Panc1 (cell line): ENCODE data around the gene LIMS4. TPM values are rescaled to one million over a fixed set of nuclear protein-coding genes. Genes with fewer than 3 reads are reported as not detected.
A peak's percentile ranks its signal among the peaks of the same experiment; 100 is the strongest.
"Not testable (repeated sequence)": the region's sequence is repeated elsewhere in the genome, so short reads cannot be mapped to it uniquely, and the experiment has no call there.

Experiments
- ATAC-seq: fragments of 200-7000 bp; cut with Tn5 transposase; 2 replicates; pipeline ENCODE4 v1.9.1; 2020; ENCODE audit warnings: mild to moderate bottlenecking, moderate library complexity
- BruUV-seq: library from RNA; stranded (reverse); fragments of 400-500 nt; replicated peaks from 2 replicates; lab custom pipeline; 2021; lab: Mats Ljungman, UMichigan
- CTCF ChIA-PET: fragments of 300-600 bp; sonication (Branson Sonifier 250); formaldehyde crosslinking; loops from one replicate; lab custom pipeline; 2022; ENCODE audit warnings: antibody characterized with exemption; lab: Charles Lee
- POLR2A ChIA-PET: fragments of 300-600 bp; sonication (Branson Sonifier 250); formaldehyde crosslinking; loops from one replicate; lab custom pipeline; 2022; ENCODE audit warnings: antibody characterized with exemption; lab: Charles Lee
- DNase-seq: peaks from one replicate; pipeline ENCODE4 v3.0.0-alpha.2; 2010; ENCODE audit warnings: low read depth, low spot score
- H3K27ac ChIP-seq: 2 replicates; pipeline ENCODE4 v1.5.1; 2011; ENCODE audit warnings: mild to moderate bottlenecking, low read length, inconsistent platforms
- H3K27me3 ChIP-seq: fragments of 200-500 bp; sonication (Bioruptor generic); 2 replicates; pipeline ENCODE4 v1.6.0; 2014; ENCODE audit warnings: low read length, inconsistent platforms; ENCODE audit not compliant: control insufficient read depth, insufficient read depth
- H3K36me3 ChIP-seq: fragments of 200-500 bp; sonication (Bioruptor generic); 2 replicates; pipeline ENCODE4 v1.5.1; 2014; ENCODE audit warnings: inconsistent platforms, mild to moderate bottlenecking, low read length, moderate library complexity; ENCODE audit not compliant: control insufficient read depth, insufficient read depth
- H3K4me1 ChIP-seq: 2 replicates; pipeline ENCODE4 v1.5.1; 2011; ENCODE audit warnings: inconsistent platforms, mild to moderate bottlenecking, low read length, moderate library complexity; ENCODE audit not compliant: control insufficient read depth, insufficient read depth
- H3K4me3 ChIP-seq, 2 experiments: 2 replicates each; pipeline ENCODE4 v1.5.1; 2011 to 2012; ENCODE audit warnings: low read depth in 2 of 2, low read length in 2 of 2, mild to moderate bottlenecking in 2 of 2, inconsistent platforms in 1 of 2, moderate library complexity in 1 of 2
- H3K9me3 ChIP-seq: fragments of 200-500 bp; sonication (Bioruptor generic); 2 replicates; pipeline ENCODE4 v1.5.1; 2014; ENCODE audit warnings: low read depth, mild to moderate bottlenecking, inconsistent platforms, low read length, moderate library complexity; ENCODE audit not compliant: control insufficient read depth, insufficient read depth
- in situ Hi-C: cut with HindIII; loops from 2 replicates; pipeline ENCODE4 v1.10.0; 2016; ENCODE audit warnings: low sequenced_read_pairs, low pct_unique_long_range_greater_than_20kb
- intact Hi-C: fragments of 100-400 bp; cut with micrococcal nuclease; formaldehyde crosslinking; loops from one replicate; pipeline ENCODE4 v1.10.0; 2022; ENCODE audit not compliant: unreplicated experiment
- total RNA-seq: library from RNA; stranded (reverse); gene quantifications from one replicate; pipeline ENCODE4 v1.2.1, GENCODE V29; 2021; ENCODE audit not compliant: unreplicated experiment

Gene LIMS4
- total RNA-seq, 1 experiment from 2014 or later: 0.51 TPM

DNA sequence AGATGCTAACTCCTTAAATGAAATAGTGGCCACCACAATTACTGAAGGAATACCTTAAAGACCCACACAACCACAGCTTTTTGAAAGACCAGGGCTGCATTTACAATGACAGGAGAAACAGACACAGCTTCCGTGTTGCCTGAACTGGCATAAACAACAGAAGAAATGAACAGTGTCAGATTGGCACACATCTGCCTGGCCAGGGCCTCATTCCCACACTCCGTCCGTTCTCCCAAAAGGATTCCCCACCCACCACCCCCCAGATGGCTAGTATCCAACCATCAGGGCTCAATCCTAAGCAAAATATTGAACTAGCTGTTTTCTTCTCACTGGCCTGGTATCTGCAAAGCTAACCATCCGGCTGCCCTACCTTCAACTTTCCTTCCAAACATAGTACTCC lies 7.5 kb upstream of the LIMS4 start:
- H3K27me3 ChIP-seq, H3K27ac ChIP-seq, in situ Hi-C loops, BruUV-seq, DNase-seq, CTCF ChIA-PET, POLR2A ChIA-PET, intact Hi-C loops, ATAC-seq, H3K4me1 ChIP-seq, H3K9me3 ChIP-seq, H3K36me3 ChIP-seq, H3K4me3 ChIP-seq: not testable (repeated sequence)

DNA sequence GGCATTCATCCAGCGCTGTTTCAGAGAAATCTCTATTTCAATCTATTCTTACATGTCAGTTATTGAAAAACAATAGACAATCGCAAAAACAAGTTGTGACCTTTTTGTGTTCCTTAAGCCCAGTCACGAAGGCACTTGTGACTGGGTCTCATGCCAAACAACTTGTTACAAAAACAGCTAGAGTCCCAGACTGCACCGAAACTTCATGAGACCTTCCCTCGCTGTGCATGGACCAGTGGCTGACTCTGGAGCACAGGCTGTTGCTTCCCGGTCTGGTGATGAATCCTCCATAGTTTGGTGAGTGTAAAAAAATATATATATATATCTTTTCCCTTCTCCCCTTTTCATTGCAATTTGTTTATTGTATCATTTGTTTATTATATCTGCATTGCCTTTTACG lies 4.8 kb upstream of the LIMS4 start:
- H3K4me1 ChIP-seq, H3K36me3 ChIP-seq, intact Hi-C loops, H3K27ac ChIP-seq, BruUV-seq, ATAC-seq, CTCF ChIA-PET, DNase-seq, in situ Hi-C loops, H3K27me3 ChIP-seq, H3K4me3 ChIP-seq, POLR2A ChIA-PET, H3K9me3 ChIP-seq: not testable (repeated sequence)

- in situ Hi-C loops, H3K4me1 ChIP-seq, H3K9me3 ChIP-seq, ATAC-seq, H3K27me3 ChIP-seq, BruUV-seq, H3K36me3 ChIP-seq, intact Hi-C loops, H3K27ac ChIP-seq, H3K4me3 ChIP-seq, CTCF ChIA-PET, DNase-seq, POLR2A ChIA-PET: not testable (repeated sequence)
Measured at GRCh38 chr2:110476952-110477351, 4.3 kb upstream of the LIMS4 start.

DNA sequence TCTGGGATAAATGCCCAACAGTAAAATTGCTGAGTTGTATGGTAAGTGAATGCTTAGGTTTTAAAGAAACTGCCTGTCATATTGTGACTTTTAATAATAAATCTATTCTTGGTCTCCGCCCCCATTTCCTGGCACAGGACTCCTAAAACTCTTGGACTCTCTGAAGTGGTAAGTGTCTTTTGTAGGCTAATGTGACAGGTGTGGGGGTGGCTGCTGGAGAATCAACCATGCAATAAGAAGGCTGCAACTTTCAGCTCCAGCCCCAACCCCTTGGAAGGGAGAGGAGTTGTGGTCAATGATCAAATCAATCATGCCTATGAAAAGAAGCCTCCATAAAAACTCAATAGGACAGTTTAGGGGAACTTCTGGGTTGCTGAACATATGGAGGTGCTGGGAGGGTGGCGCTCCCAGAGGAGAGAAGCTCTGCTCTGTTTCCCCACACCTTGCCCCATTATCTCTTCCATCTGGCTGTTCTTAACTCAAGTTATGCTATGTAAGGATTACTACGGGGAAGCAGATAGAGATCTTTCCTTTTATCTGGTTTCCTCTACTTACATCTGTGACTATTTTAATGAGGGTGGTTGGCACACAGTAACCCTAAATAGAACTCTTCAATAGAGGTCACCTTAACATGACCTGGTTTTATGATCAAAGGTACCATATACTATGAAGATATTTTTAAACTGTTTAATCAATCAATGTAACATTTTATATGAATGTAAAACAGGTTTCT lies 3.2 kb upstream of the LIMS4 start:
- ATAC-seq, CTCF ChIA-PET, DNase-seq, H3K36me3 ChIP-seq, POLR2A ChIA-PET, H3K4me3 ChIP-seq, H3K4me1 ChIP-seq, H3K9me3 ChIP-seq, H3K27me3 ChIP-seq, BruUV-seq, in situ Hi-C loops, H3K27ac ChIP-seq, intact Hi-C loops: not testable (repeated sequence)

DNA sequence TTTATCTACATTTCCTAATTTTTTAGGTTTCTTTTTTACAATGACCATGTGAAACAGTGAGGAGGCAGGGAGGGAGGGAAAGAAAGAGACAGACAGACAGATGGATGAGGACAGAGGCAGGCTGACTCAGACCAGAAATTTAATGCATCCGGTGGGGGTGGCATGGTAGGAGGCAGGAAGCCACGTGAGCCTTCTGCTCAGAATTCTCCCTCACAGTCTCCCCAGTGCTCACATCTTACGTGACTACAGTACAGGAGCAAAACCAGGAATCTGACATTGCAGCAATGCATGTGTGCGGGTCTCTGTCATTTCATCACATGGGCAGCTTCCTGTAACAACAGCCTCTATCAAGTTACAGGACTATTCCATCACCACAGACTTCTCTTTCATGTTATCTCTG lies 2.3 kb upstream of the LIMS4 start:
- DNase-seq, intact Hi-C loops, H3K36me3 ChIP-seq, H3K27ac ChIP-seq, H3K27me3 ChIP-seq, H3K9me3 ChIP-seq, H3K4me3 ChIP-seq, CTCF ChIA-PET, H3K4me1 ChIP-seq, POLR2A ChIA-PET, in situ Hi-C loops, BruUV-seq: not testable (repeated sequence)
- peak; percentile 54; the same call in 1 of the 2 replicates for ATAC-seq

DNA sequence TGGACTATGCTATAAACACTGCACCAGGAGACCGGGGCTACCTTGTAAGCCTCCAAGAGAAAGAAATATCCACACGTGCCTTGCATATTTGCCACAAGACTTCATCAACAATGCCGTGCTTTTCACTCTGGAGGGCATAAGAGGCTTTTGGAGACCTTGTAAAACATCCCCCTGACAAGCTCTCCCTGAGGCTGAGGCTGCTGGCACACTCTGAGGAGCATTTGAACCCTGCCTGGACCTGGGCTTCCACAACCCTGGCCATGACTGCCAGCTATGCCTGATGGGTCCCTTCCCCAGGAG lies 393 bp upstream of the LIMS4 start:
- DNase-seq, H3K27me3 ChIP-seq, in situ Hi-C loops, CTCF ChIA-PET, H3K36me3 ChIP-seq, BruUV-seq, ATAC-seq, POLR2A ChIA-PET, H3K4me1 ChIP-seq, H3K9me3 ChIP-seq, H3K27ac ChIP-seq, intact Hi-C loops, H3K4me3 ChIP-seq: not testable (repeated sequence)

DNA sequence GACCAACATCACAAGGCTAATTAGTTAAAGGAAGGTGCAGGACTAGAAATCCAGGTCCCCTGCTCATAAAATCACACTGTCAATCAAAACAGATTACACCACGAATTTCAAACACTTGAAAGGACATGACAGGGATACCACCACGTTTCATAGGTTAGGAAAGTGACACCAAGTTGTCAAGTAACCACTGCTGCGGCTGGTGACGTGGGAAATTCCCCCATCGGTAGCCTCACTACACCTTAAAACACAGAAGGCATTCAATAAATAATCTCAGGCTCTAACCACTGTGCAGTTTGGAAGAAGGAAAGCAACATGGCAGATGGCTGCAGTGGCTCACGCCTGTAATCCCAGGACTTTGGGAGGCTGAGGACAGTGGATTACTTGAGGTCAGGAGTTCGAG lies 3.7 kb downstream of the LIMS4 start:
- H3K27ac ChIP-seq, H3K9me3 ChIP-seq, H3K4me3 ChIP-seq, DNase-seq, BruUV-seq, ATAC-seq, CTCF ChIA-PET, intact Hi-C loops, H3K4me1 ChIP-seq, in situ Hi-C loops, H3K27me3 ChIP-seq, POLR2A ChIA-PET, H3K36me3 ChIP-seq: not testable (repeated sequence)
